ENCODE data around the gene ZNF638.

Gene ZNF638

GRCh38 chr2:71473346-71474031, 141.9 kb downstream of the ZNF638 start:
- no peak for DNase-seq (ENCODE audit: low spot score)

GRCh38 chr2:71474116-71474743, 142.6 kb downstream of the ZNF638 start:
- DNase-seq (ENCODE audit: low spot score): no peak

- DNase-seq (ENCODE audit: low spot score): no peak
These were observed 143.3 kb downstream of the ZNF638 start for GRCh38 chr2:71474744-71475397.

- DNase-seq (ENCODE audit: low spot score): no peak
These were observed 144.9 kb downstream of the ZNF638 start for GRCh38 chr2:71476495-71476894.

- DNase-seq (ENCODE audit: low spot score): no peak
These were observed 145.7 kb downstream of the ZNF638 start for GRCh38 chr2:71477231-71477691.

- no peak for DNase-seq (ENCODE audit: low spot score)
These were observed 147.2 kb downstream of the ZNF638 start for GRCh38 chr2:71478806-71479205.

GRCh38 chr2:71479261-71479660, 147.7 kb downstream of the ZNF638 start:
- no peak for DNase-seq (ENCODE audit: low spot score)

- no peak for DNase-seq (ENCODE audit: low spot score)
These were observed 149.5 kb downstream of the ZNF638 start for GRCh38 chr2:71481111-71481510.

GRCh38 chr2:71482055-71482454, 150.5 kb downstream of the ZNF638 start:
- DNase-seq (ENCODE audit: low spot score): peak; percentile 52

GRCh38 chr2:71483246-71483645, 151.7 kb downstream of the ZNF638 start:
- DNase-seq (ENCODE audit: low spot score): no peak

- no peak for DNase-seq (ENCODE audit: low spot score)
These were observed 152.8 kb downstream of the ZNF638 start for GRCh38 chr2:71484354-71484753.
